Measurements from ENCODE around the gene SERAC1. TPM values are rescaled to one million over a fixed set of nuclear protein-coding genes. Genes with fewer than 3 reads are reported as not detected.

Gene SERAC1
- total RNA-seq, 2 experiments from 2014 or later, result 1.4 to 2.5 TPM

GRCh38 chr6:158085261-158086053, 82.6 kb downstream of the SERAC1 start:
- Mint-ChIP-seq H3K9me3 (no peaks in the 10 kb centered on the region), H3K27me3 (no peaks in the 10 kb centered on the region), H3K4me3 (no peak overlapping the region), H3K27ac (no peak overlapping the region), H3K36me3 (ENCODE audit: low read depth) (peaks cover 93% of the 10 kb centered on the region), H3K4me1 (ENCODE audit: low read depth) (no peaks in the 10 kb centered on the region)
- H3K36me3 ChIP-seq (ENCODE audit: insufficient read depth, low read length), result peaks cover 81% of the 10 kb centered on the region
- no peak overlapping the region for H3K27ac ChIP-seq (ENCODE audit: low read depth in 1 of 2, low read length in 2 of 2)
- ChIA-PET CTCF (no interaction called here), POLR2A (no interaction called here)
- DNase-seq (no peak), ATAC-seq (ENCODE audit: poor library complexity) (no peak)
- no peaks in the 10 kb centered on the region for H3K27me3 ChIP-seq (ENCODE audit: control insufficient read depth in 1 of 2, insufficient read depth in 2 of 2, low read length in 2 of 2)
- peaks cover 2% of the 10 kb centered on the region for H3K4me1 ChIP-seq (ENCODE audit: insufficient read depth, low read length)
- no peak overlapping the region for H3K4me3 ChIP-seq (ENCODE audit: low read length)
- intact Hi-C loops (cut with DNase I, micrococcal nuclease), result no loop called here
- no peak for TF ChIP-seq CTCF (IDR thresholded peaks at IDR 0.05)
- H3K9me3 ChIP-seq (ENCODE audit: control insufficient read depth in 1 of 2, insufficient read depth in 1 of 2, low read length in 2 of 2), result no peaks in the 10 kb centered on the region

DNA sequence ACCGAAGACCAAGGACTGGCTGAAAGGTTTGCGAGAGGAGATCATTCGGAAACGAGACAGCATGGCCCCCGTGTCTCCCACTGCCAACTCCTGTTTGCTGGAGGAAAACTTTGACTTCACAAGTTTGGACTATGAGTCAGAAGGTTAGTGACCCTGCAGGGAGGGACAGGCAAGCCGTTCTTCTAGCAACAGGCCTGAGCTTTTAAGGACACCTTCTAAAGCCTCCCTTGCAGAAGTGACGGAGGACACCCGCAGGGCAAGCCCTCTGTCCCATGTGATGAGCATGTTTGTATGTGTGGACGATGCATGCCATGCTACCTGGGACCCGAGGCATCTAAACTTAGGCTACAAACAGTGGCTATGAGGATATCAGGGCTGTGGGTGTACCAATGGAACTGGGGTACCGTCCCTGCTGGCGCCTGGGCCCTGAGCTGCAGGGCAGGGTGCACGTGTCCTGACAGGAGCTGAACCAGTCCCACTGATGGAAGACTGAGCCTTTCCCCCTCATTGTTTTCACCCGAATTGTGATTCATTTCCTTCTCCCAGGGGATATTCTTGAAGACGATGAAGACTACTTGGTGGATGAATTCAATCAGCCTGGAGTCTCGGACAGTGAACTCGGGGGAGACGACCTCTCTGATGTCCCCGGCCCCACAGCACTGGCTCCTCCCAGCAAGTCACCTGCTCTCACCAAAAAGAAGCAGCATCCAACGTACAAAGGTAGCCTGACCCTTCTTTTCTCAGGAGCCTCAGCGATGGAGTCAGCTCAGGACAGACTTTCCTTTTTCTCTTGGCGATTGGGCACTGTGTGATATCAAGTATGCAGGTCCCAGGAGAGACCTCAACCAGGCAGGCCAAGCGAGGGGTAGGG, 84.4 kb downstream of the SERAC1 start:
- intact Hi-C loops (cut with DNase I, micrococcal nuclease), result no loop called here
- DNase-seq, result no peak
- no peak for ATAC-seq (ENCODE audit: poor library complexity)
- POLR2A ChIA-PET, result no interaction called here
- Mint-ChIP-seq H3K4me1 (ENCODE audit: low read depth) (no peaks in the 10 kb centered on the region), H3K9me3 (no peaks in the 10 kb centered on the region), H3K36me3 (ENCODE audit: low read depth) (peaks cover 91% of the 10 kb centered on the region), H3K4me3 (no peak overlapping the region), H3K27me3 (no peaks in the 10 kb centered on the region), H3K27ac (no peak overlapping the region)
- Histone ChIP-seq H3K36me3 (ENCODE audit: insufficient read depth, low read length) (peaks cover 74% of the 10 kb centered on the region), H3K4me1 (ENCODE audit: insufficient read depth, low read length) (peaks cover 2% of the 10 kb centered on the region), H3K27me3 (ENCODE audit: control insufficient read depth in 1 of 2, insufficient read depth in 2 of 2, low read length in 2 of 2) (no peaks in the 10 kb centered on the region), H3K9me3 (ENCODE audit: control insufficient read depth in 1 of 2, insufficient read depth in 1 of 2, low read length in 2 of 2) (no peaks in the 10 kb centered on the region), H3K4me3 (ENCODE audit: low read length) (no peak overlapping the region), H3K27ac (ENCODE audit: low read depth in 1 of 2, low read length in 2 of 2) (no peak overlapping the region)
- CTCF ChIA-PET, result interaction anchor here (1.1 kb wide), 1 partner anchor 11 kb away, joined by 3 read pairs; no protein-coding TSS in a partner anchor
- TF ChIP-seq CTCF (IDR thresholded peaks at IDR 0.05), result no peak

DNA sequence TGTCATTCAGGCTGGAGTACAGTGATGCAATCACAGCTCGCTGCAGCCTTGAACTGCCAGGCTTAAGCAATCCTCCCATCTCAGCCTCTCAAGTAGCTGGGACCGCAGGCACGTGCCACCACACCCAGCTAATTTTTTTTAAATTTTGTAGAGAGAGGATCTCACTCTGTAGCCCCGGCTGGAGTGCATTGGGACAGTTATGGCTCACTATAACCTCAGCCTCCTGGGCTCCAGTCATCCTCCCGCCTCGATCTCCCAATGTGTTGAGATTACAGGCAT, 86.5 kb downstream of the SERAC1 start:
- intact Hi-C loops (cut with DNase I, micrococcal nuclease), result no loop called here
- Histone ChIP-seq H3K36me3 (ENCODE audit: insufficient read depth, low read length) (peaks cover 72% of the 10 kb centered on the region), H3K27me3 (ENCODE audit: control insufficient read depth in 1 of 2, insufficient read depth in 2 of 2, low read length in 2 of 2) (no peaks in the 10 kb centered on the region), H3K27ac (ENCODE audit: low read depth in 1 of 2, low read length in 2 of 2) (no peak overlapping the region), H3K9me3 (ENCODE audit: control insufficient read depth in 1 of 2, insufficient read depth in 1 of 2, low read length in 2 of 2) (no peaks in the 10 kb centered on the region), H3K4me1 (ENCODE audit: insufficient read depth, low read length) (peaks cover 2% of the 10 kb centered on the region), H3K4me3 (ENCODE audit: low read length) (no peak overlapping the region)
- Mint-ChIP-seq H3K9me3 (no peaks in the 10 kb centered on the region), H3K27ac (no peak overlapping the region), H3K36me3 (ENCODE audit: low read depth) (peaks cover 92% of the 10 kb centered on the region), H3K4me3 (no peak overlapping the region), H3K4me1 (ENCODE audit: low read depth) (no peaks in the 10 kb centered on the region), H3K27me3 (no peaks in the 10 kb centered on the region)
- CTCF ChIA-PET, result no interaction called here
- POLR2A ChIA-PET, result no interaction called here
- ATAC-seq (ENCODE audit: poor library complexity) (no peak), DNase-seq (peak in 2 of 14 experiments; percentile 45 to 61)
- TF ChIP-seq CTCF (IDR thresholded peaks at IDR 0.05), result no peak

Measured in CD4-positive, alpha-beta T cell (primary cell).